ENCODE measurements around the gene SERHL2.

The SERHL2 gene

DNA sequence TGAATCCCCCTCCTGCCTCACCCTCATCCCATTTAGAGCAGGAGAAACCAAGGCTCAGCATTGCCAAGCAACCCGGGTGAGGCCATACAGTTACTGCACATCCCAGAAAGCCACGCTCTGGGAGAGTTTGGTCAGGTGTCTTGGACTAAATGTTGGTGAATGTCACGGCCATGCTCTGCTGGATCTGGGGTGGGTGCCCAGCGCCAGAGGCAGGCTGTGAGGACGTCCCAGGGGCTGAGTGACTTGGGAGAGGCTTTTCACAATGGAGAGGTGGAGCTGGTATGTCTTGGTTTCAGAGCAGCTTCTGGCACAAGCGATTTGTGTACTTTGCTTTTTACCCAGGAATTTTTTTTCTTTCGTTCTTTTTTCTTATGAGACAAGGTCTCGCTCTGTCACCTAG is 6.6 kb downstream of the SERHL2 start:
- no peaks in the 10 kb centered on the region for H3K27me3 ChIP-seq (ENCODE audit: insufficient read depth, poor library complexity, severe bottlenecking)
- TF ChIP-seq GABPA (IDR thresholded peaks at IDR 0.05; ENCODE audit: low read depth): no peak
- TF ChIP-seq, protein P1, sequence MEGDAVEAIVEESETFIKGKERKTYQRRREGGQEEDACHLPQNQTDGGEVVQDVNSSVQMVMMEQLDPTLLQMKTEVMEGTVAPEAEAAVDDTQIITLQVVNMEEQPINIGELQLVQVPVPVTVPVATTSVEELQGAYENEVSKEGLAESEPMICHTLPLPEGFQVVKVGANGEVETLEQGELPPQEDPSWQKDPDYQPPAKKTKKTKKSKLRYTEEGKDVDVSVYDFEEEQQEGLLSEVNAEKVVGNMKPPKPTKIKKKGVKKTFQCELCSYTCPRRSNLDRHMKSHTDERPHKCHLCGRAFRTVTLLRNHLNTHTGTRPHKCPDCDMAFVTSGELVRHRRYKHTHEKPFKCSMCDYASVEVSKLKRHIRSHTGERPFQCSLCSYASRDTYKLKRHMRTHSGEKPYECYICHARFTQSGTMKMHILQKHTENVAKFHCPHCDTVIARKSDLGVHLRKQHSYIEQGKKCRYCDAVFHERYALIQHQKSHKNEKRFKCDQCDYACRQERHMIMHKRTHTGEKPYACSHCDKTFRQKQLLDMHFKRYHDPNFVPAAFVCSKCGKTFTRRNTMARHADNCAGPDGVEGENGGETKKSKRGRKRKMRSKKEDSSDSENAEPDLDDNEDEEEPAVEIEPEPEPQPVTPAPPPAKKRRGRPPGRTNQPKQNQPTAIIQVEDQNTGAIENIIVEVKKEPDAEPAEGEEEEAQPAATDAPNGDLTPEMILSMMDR (IDR thresholded peaks at IDR 0.05; ENCODE audit: insufficient read depth, low read length): no peak
- TF ChIP-seq, protein P2, sequence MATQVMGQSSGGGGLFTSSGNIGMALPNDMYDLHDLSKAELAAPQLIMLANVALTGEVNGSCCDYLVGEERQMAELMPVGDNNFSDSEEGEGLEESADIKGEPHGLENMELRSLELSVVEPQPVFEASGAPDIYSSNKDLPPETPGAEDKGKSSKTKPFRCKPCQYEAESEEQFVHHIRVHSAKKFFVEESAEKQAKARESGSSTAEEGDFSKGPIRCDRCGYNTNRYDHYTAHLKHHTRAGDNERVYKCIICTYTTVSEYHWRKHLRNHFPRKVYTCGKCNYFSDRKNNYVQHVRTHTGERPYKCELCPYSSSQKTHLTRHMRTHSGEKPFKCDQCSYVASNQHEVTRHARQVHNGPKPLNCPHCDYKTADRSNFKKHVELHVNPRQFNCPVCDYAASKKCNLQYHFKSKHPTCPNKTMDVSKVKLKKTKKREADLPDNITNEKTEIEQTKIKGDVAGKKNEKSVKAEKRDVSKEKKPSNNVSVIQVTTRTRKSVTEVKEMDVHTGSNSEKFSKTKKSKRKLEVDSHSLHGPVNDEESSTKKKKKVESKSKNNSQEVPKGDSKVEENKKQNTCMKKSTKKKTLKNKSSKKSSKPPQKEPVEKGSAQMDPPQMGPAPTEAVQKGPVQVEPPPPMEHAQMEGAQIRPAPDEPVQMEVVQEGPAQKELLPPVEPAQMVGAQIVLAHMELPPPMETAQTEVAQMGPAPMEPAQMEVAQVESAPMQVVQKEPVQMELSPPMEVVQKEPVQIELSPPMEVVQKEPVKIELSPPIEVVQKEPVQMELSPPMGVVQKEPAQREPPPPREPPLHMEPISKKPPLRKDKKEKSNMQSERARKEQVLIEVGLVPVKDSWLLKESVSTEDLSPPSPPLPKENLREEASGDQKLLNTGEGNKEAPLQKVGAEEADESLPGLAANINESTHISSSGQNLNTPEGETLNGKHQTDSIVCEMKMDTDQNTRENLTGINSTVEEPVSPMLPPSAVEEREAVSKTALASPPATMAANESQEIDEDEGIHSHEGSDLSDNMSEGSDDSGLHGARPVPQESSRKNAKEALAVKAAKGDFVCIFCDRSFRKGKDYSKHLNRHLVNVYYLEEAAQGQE (IDR thresholded peaks at IDR 0.05; ENCODE audit: insufficient replicate concordance, low read depth): no peak
- TF ChIP-seq SPI1 (IDR thresholded peaks at IDR 0.05; ENCODE audit: borderline replicate concordance, low read depth): no peak
- TF ChIP-seq POLR2AphosphoS5 (IDR thresholded peaks at IDR 0.05; ENCODE audit: low read depth): no peak
- H3K27ac ChIP-seq (replicated peaks): no peak overlapping the region
- no peak overlapping the region for H3K4me3 ChIP-seq (replicated peaks; ENCODE audit: insufficient read depth, low read length)
- DNase-seq (ENCODE audit: low read depth in 1 of 2, low spot score in 1 of 2): no peak

DNA sequence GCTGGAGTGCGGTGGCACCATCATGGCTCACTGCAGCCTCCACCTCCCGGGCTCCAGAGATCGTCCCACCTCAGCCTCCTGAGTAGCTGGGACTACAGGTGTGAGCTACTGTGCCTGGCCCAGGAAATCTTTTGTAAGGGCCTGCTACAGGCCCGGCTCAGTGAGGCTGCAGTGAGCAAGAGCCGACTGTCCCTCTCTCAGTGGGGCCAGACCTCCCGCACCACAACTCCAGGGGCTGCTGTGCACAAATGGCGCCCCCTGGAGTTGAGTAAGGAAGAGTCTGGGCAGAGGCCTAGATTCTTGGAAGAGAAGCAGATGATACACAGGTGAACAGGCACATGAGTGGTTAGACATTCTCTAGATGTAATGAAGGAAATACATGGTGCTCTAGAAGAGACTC is 7.0 kb downstream of the SERHL2 start:
- Histone ChIP-seq H3K4me3 (replicated peaks; ENCODE audit: insufficient read depth, low read length) (no peak overlapping the region), H3K27me3 (ENCODE audit: insufficient read depth, poor library complexity, severe bottlenecking) (no peaks in the 10 kb centered on the region), H3K27ac (replicated peaks) (no peak overlapping the region)
- DNase-seq (ENCODE audit: low read depth in 1 of 2, low spot score in 1 of 2): no peak
- TF ChIP-seq, protein P1 (IDR thresholded peaks at IDR 0.05; ENCODE audit: insufficient read depth, low read length): no peak
- TF ChIP-seq, protein P2 (IDR thresholded peaks at IDR 0.05; ENCODE audit: insufficient replicate concordance, low read depth): no peak
- TF ChIP-seq GABPA (IDR thresholded peaks at IDR 0.05; ENCODE audit: low read depth): no peak
- TF ChIP-seq SPI1 (IDR thresholded peaks at IDR 0.05; ENCODE audit: borderline replicate concordance, low read depth): no peak
- TF ChIP-seq POLR2AphosphoS5 (IDR thresholded peaks at IDR 0.05; ENCODE audit: low read depth): no peak

DNA sequence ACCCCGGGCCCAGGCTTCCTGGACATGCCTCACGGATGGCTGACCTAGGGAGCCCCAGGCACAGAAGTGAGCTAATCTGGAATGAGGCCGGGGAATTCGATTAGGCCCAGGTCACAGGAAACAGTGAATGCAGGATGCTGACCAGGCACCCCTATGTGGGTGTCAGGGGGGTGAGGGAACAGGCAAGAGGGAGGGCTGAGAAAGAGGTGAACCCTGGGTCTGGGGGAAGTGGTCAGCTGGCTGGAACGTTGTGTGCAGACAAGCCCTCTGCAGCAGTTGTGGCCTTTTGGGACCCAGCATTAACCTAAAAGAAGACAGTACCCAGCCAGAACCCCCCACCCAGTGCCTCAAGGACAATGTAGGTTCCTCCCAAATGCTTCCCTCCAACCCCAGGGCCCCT is 8.1 kb downstream of the SERHL2 start:
- peak overlapping the region; percentile 65 for H3K27ac ChIP-seq (replicated peaks)
- no peak overlapping the region for H3K4me3 ChIP-seq (replicated peaks; ENCODE audit: insufficient read depth, low read length)
- DNase-seq (ENCODE audit: low read depth in 1 of 2, low spot score in 1 of 2): no peak
- H3K27me3 ChIP-seq (ENCODE audit: insufficient read depth, poor library complexity, severe bottlenecking): no peaks in the 10 kb centered on the region
- TF ChIP-seq SPI1 (IDR thresholded peaks at IDR 0.05; ENCODE audit: borderline replicate concordance, low read depth) (no peak), POLR2AphosphoS5 (IDR thresholded peaks at IDR 0.05; ENCODE audit: low read depth) (no peak), GABPA (IDR thresholded peaks at IDR 0.05; ENCODE audit: low read depth) (no peak)
- TF ChIP-seq, protein P1 (IDR thresholded peaks at IDR 0.05; ENCODE audit: insufficient read depth, low read length): no peak
- TF ChIP-seq, protein P2 (IDR thresholded peaks at IDR 0.05; ENCODE audit: insufficient replicate concordance, low read depth): no peak
